WI38 (cell line): Measurements from ENCODE around the gene ERBB4.

Source experiments
- H3K4me3 ChIP-seq: 2 replicates; pipeline ENCODE4 v1.5.1; 2011; ENCODE audit warnings: low read depth, mild to moderate bottlenecking, control low read depth, low read length
- TF ChIP-seq, protein P1 (sequence below): IDR thresholded peaks from 2 replicates; pipeline ENCODE4 v1.5.1; 2012; ENCODE audit warnings: low read depth, mild to moderate bottlenecking, control low read depth, low read length

The ERBB4 gene

DNA sequence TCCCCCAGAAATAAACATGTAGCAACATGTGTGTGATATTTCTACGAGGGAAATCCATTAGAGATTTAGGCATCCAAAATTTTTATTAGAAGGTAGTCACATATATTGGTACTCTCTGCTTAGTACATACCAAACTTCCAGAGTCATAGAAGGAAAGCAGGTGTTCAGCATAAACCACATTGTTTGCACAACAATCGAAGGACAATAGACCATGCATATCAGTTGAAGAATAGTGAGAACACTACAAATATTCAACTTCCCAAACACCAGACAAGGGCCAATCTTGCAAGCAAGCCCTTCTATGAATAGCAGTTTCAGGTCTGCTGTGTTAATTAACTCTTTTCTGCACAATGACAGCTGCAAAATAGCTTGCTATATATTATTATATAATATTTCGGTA is 702.2 kb downstream of the ERBB4 start:
- TF ChIP-seq, protein P1, sequence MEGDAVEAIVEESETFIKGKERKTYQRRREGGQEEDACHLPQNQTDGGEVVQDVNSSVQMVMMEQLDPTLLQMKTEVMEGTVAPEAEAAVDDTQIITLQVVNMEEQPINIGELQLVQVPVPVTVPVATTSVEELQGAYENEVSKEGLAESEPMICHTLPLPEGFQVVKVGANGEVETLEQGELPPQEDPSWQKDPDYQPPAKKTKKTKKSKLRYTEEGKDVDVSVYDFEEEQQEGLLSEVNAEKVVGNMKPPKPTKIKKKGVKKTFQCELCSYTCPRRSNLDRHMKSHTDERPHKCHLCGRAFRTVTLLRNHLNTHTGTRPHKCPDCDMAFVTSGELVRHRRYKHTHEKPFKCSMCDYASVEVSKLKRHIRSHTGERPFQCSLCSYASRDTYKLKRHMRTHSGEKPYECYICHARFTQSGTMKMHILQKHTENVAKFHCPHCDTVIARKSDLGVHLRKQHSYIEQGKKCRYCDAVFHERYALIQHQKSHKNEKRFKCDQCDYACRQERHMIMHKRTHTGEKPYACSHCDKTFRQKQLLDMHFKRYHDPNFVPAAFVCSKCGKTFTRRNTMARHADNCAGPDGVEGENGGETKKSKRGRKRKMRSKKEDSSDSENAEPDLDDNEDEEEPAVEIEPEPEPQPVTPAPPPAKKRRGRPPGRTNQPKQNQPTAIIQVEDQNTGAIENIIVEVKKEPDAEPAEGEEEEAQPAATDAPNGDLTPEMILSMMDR: no peak
- no peak overlapping the region for H3K4me3 ChIP-seq

DNA sequence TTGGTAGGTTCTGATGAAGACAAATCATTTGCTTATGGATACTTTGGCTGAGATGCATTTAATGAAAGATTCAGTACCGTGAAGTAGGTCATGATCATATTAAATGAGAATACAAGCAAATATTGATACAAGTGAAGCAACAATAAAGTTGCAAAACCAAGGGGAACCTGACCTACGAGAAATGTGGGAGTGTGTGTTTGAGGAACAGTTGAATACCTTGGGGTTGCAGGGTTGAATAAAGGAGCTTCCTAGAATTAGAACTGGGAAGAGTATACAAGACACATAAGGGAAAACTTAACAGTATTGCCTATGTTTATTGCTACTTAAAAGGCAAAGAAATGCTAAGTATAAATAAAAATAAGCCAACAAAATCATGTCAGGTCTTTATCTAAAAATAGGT is 702.9 kb downstream of the ERBB4 start:
- H3K4me3 ChIP-seq: no peak overlapping the region
- TF ChIP-seq, protein P1: no peak

DNA sequence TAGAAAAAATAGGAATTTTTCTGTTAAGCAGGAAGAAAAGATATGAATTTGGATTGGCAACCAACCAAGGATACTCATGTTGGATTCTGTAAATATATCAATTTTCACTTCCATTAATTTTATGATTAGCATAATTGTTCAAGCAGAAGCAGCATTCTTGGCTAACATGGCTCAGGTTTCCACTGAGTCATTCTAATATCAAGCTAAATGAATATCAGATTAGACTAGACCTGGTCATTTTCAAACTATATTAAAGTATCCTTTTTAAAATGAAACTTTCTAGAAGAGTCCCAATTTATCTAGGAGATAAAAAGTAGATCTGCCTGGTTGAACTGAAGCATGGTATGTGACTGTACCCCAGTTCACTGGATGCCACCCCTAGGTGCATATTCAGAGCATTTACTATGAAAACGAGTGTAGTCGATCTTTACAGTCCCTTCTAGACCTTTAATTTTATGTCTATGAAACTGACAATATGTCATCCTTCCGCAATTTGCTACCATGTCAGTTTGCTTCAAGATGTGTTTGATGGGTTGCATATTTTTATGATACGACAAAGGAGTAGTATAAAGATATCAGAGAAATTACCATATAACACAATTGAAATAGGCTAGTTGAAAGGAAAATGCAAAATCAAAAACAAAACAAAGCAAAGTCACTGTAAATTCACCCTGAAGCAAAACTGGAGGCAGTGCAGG is 704.9 kb downstream of the ERBB4 start:
- TF ChIP-seq, protein P1: no peak
- no peak overlapping the region for H3K4me3 ChIP-seq

DNA sequence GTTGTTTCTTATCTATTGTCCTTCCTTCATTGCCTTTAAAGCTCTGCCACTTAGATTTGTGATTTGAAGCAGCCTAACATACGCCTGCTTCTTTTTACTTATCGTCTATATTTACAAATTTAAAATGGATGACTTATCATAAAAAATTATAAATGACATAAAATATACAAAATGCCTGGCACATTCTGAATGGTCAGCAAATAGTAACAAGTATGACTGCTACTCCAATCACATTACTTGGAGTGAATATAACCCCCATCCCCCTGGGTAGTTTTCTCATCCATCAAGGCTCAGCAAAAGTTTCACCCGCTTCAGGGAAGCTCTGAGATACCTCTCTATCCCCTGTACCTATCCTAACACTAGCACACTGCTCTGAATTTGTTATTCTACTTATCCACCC is 708.9 kb downstream of the ERBB4 start:
- TF ChIP-seq, protein P1: no peak
- H3K4me3 ChIP-seq: no peak overlapping the region

DNA sequence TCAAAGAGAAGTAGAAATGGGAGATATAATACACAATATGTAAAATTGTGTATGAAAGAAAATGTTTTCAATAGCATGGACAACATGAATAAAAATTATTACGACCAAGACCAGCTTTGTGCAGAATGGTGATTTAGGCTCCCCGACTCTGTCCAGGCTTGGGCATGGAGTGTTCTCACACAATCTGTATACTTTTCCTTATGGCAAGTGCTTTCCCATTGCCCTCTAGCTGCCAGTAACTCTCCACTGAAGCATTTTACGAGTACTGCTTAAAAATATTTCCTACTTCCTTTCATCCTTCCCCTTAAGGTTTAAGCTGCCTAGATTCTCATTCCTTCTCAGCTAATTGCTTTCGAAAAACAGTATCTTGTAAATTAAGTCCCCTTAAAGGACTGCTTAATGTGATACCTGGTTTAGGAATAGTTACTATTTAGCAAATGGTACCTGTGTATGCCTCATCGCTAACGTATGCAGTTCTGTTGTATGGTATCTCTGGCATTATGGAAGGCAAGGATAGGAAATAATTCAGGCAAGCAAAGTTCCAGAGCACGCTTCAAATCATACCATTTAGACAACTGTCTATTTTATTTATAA is 714.6 kb downstream of the ERBB4 start:
- TF ChIP-seq, protein P1: no peak
- H3K4me3 ChIP-seq: no peak overlapping the region

DNA sequence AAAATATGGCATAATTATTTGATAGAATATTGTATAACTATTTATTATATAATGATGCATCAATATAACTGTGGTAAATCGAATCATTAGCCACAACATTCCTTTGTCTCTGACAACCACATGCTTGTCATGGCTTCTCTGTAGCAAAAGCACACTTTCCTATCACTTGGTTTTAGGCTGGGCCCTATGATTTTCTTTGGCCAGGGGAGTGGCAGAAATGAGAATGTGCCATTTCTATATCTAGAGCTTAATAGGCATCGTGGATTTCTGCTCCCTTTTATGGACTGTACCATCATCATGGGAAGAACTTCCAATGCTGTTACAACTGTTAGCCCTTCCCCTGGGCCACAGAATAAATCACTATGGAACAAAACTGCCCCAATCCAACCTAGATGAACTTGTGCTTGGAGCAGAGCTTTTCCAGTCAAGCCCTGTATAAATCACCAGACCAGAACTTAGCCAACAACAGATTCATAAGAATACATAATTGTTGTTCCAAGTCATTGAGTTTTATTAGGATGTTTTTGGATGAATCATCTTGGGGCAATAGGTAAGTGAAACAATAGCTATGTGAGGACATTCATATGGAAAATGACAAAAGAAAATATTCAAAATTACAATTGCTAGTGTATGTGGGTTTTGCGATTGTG is 715.8 kb downstream of the ERBB4 start:
- TF ChIP-seq, protein P1: no peak
- no peak overlapping the region for H3K4me3 ChIP-seq

DNA sequence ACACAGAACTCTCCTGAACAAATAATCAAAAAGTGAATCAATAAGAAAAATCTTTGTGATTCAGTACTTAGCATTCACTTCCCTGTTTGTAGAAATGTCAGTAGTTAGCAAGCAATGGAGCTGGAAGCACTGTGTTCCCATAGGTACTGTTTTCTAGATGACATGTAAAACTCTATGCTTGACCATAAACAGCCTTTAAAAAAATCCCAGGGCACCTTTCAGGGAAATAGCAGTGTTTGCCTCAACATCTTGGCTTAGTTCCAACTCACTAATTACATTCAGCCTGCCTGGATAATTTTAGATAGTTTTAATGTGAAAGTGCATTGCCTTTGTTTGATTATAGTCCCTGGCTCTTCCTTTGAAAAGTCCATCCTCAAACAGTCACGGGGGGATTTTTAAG is 721.8 kb downstream of the ERBB4 start:
- TF ChIP-seq, protein P1: no peak
- no peak overlapping the region for H3K4me3 ChIP-seq
